AG09309 (cell line): Measurements from ENCODE around the gene GRK5.

Experiments used
- DNase-seq: peaks from one replicate; pipeline ENCODE4 v3.0.0-alpha.2; 2010; ENCODE audit warnings: low read depth
- H3K4me3 ChIP-seq: 2 replicates; pipeline ENCODE4 v1.5.1; 2011; ENCODE audit warnings: mild to moderate bottlenecking, low read depth, low read length, moderate library complexity; ENCODE audit not compliant: control insufficient read depth
- CTCF ChIP-seq: IDR thresholded peaks from 2 replicates; pipeline ENCODE4 v1.5.1; 2011; ENCODE audit warnings: mild to moderate bottlenecking, low read depth, low read length, inconsistent platforms; ENCODE audit not compliant: insufficient read depth, control insufficient read depth; ENCODE audit errors: missing control alignments

Gene GRK5

GRCh38 chr10:119310806-119311205 is 103.4 kb downstream of the GRK5 start:
- no peak for DNase-seq
- no peak overlapping the region for H3K4me3 ChIP-seq
- TF ChIP-seq CTCF: no peak

GRCh38 chr10:119312241-119312640 is 104.9 kb downstream of the GRK5 start:
- no peak for TF ChIP-seq CTCF
- DNase-seq: no peak

GRCh38 chr10:119313024-119313423 is 105.7 kb downstream of the GRK5 start:
- no peak for DNase-seq
- no peak overlapping the region for H3K4me3 ChIP-seq
- no peak for TF ChIP-seq CTCF

More at GRCh38 chr10:119312241-119312640, 104.9 kb downstream of the GRK5 start:
- no peak overlapping the region for H3K4me3 ChIP-seq

GRCh38 chr10:119313644-119314043 is 106.3 kb downstream of the GRK5 start:
- DNase-seq: no peak
- TF ChIP-seq CTCF: no peak
- H3K4me3 ChIP-seq: no peak overlapping the region

GRCh38 chr10:119314061-119314460 is 106.7 kb downstream of the GRK5 start:
- TF ChIP-seq CTCF: no peak
- DNase-seq: no peak
- H3K4me3 ChIP-seq: no peak overlapping the region

- no peak overlapping the region for H3K4me3 ChIP-seq
- no peak for DNase-seq
- TF ChIP-seq CTCF: no peak
Measured at GRCh38 chr10:119314486-119314885, 107.1 kb downstream of the GRK5 start.

GRCh38 chr10:119315128-119316001 is 108.0 kb downstream of the GRK5 start:
- TF ChIP-seq CTCF: no peak
- no peak overlapping the region for H3K4me3 ChIP-seq
- peak; percentile 67 for DNase-seq
